HEK293 (cell line): ENCODE results near the gene TEKTIP1.

Experiments used
- BCL11A ChIP-seq: fragments of 450-650 bp; formaldehyde crosslinking; IDR thresholded peaks from 2 replicates; pipeline ENCODE4 v1.5.1; 2016; ENCODE audit warnings: low read depth, missing biosample characterization, missing genetic modification characterization
- CTCF ChIP-seq: fragments of 450-650 bp; formaldehyde crosslinking; IDR thresholded peaks from 2 replicates; pipeline ENCODE4 v1.5.1; 2016; ENCODE audit warnings: missing biosample characterization, missing genetic modification characterization
- HOXC10 ChIP-seq: sonication (generic); formaldehyde crosslinking; IDR thresholded peaks from 2 replicates; pipeline ENCODE4 v1.8.1; 2023; ENCODE audit warnings: mild to moderate bottlenecking, missing genetic modification reagents
- MYNN ChIP-seq: fragments of 450-650 bp; formaldehyde crosslinking; IDR thresholded peaks from 2 replicates; pipeline ENCODE4 v1.5.1; 2016; ENCODE audit warnings: missing biosample characterization, missing genetic modification characterization, borderline replicate concordance
- OVOL3 ChIP-seq: fragments of 450-650 bp; formaldehyde crosslinking; IDR thresholded peaks from 2 replicates; pipeline ENCODE4 v1.5.1; 2016; ENCODE audit warnings: missing biosample characterization, missing genetic modification characterization
- PRDM10 ChIP-seq: fragments of 450-650 bp; formaldehyde crosslinking; IDR thresholded peaks from 2 replicates; pipeline ENCODE4 v1.5.1; 2016; ENCODE audit warnings: missing biosample characterization, missing genetic modification characterization
- PRDM2 ChIP-seq: fragments of 450-650 bp; formaldehyde crosslinking; IDR thresholded peaks from 2 replicates; pipeline ENCODE4 v1.5.1; 2016; ENCODE audit warnings: missing biosample characterization, missing genetic modification characterization, borderline replicate concordance
- ZBTB26 ChIP-seq: fragments of 450-650 bp; formaldehyde crosslinking; optimal IDR thresholded peaks from 2 replicates; pipeline ENCODE3; 2016; ENCODE audit warnings: missing biosample characterization, mild to moderate bottlenecking, missing genetic modification characterization
- ZEB2 ChIP-seq: fragments of 450-650 bp; formaldehyde crosslinking; IDR thresholded peaks from 2 replicates; pipeline ENCODE4 v1.5.1; 2016; ENCODE audit warnings: missing biosample characterization, missing genetic modification characterization
- ZNF114 ChIP-seq: fragments of 450-650 bp; formaldehyde crosslinking; IDR thresholded peaks from 2 replicates; pipeline ENCODE4 v1.5.0; 2017; ENCODE audit warnings: missing biosample characterization, missing genetic modification characterization
- ZNF133 ChIP-seq: fragments of 450-650 bp; formaldehyde crosslinking; IDR thresholded peaks from 2 replicates; pipeline ENCODE4 v1.5.1; 2016; ENCODE audit warnings: missing biosample characterization, missing genetic modification characterization
- ZNF138 ChIP-seq: fragments of 450-650 bp; formaldehyde crosslinking; IDR thresholded peaks from 2 replicates; pipeline ENCODE4 v1.5.1; 2016; ENCODE audit warnings: missing biosample characterization, missing genetic modification characterization, borderline replicate concordance
- ZNF24 ChIP-seq: fragments of 450-650 bp; formaldehyde crosslinking; IDR thresholded peaks from 2 replicates; pipeline ENCODE4 v1.5.1; 2016; ENCODE audit warnings: missing biosample characterization, missing genetic modification characterization
- ZNF449 ChIP-seq: fragments of 450-650 bp; formaldehyde crosslinking; IDR thresholded peaks from 2 replicates; pipeline ENCODE4 v1.5.1; 2017; ENCODE audit warnings: missing biosample characterization, mild to moderate bottlenecking, missing genetic modification characterization, moderate library complexity
- ZNF48 ChIP-seq: fragments of 450-650 bp; formaldehyde crosslinking; IDR thresholded peaks from 2 replicates; pipeline ENCODE4 v1.5.1; 2016; ENCODE audit warnings: missing biosample characterization, missing genetic modification characterization
- ZNF513 ChIP-seq: fragments of 450-650 bp; IDR thresholded peaks from 2 replicates; pipeline ENCODE4 v1.5.1; 2018; ENCODE audit warnings: missing biosample characterization, missing genetic modification characterization
- ZNF626 ChIP-seq: fragments of 450-650 bp; sonication (Bioruptor Pico); formaldehyde crosslinking; IDR thresholded peaks from 2 replicates; pipeline ENCODE4 v1.5.1; 2018; ENCODE audit warnings: missing biosample characterization, missing genetic modification characterization, inconsistent platforms
- ZNF660 ChIP-seq: fragments of 450-650 bp; IDR thresholded peaks from 2 replicates; pipeline ENCODE4 v1.5.1; 2018; ENCODE audit warnings: missing biosample characterization, mild to moderate bottlenecking, missing genetic modification characterization
- ZNF664 ChIP-seq: fragments of 450-650 bp; formaldehyde crosslinking; IDR thresholded peaks from 2 replicates; pipeline ENCODE4 v1.5.1; 2016; ENCODE audit warnings: missing biosample characterization, missing genetic modification characterization
- ZSCAN18 ChIP-seq: fragments of 450-650 bp; formaldehyde crosslinking; IDR thresholded peaks from 2 replicates; pipeline ENCODE4 v1.5.1; 2016; ENCODE audit warnings: missing biosample characterization, missing genetic modification characterization

The TEKTIP1 gene

GRCh38 chr19:3505598-3506383, 33.2 kb upstream of the TEKTIP1 start, which contains the start of gene FZR1 (continued):
- TF ChIP-seq ZBTB26 (tag by site-specific recombination) (peak; percentile 66), ZNF660 (tag by site-specific recombination) (0 out of 2 replicates have a peak, but pooled peaks have one; percentile 12), HOXC10 (CRISPR knock-in tag) (no peak), ZNF626 (tag by site-specific recombination) (no peak), ZNF138 (tag by site-specific recombination) (no peak), PRDM2 (tag by site-specific recombination) (no peak), ZNF133 (tag by site-specific recombination) (no peak), ZNF664 (tag by site-specific recombination) (no peak), ZSCAN18 (no peak), ZNF24 (tag by site-specific recombination) (0 out of 2 replicates have a peak, but pooled peaks have one; percentile 38), OVOL3 (tag by site-specific recombination) (no peak), ZEB2 (tag by site-specific recombination) (peak; percentile 74), ZNF114 (tag by site-specific recombination) (no peak), BCL11A (tag by site-specific recombination) (no peak), PRDM10 (tag by site-specific recombination) (peak; percentile 28; the same call in 1 of the 2 replicates), CTCF (tag by site-specific recombination) (peak; percentile 61), ZNF449 (no peak), MYNN (no peak), ZNF48 (tag by site-specific recombination) (no peak), ZNF513 (tag by site-specific recombination) (no peak)
